Neuron (in vitro differentiated cells): Measurements from ENCODE around the gene ARHGAP10.

ENCODE experiments used
- H2AFZ ChIP-seq: one replicate; pipeline ENCODE4 v1.6.1; 2013; ENCODE audit warnings: low read depth, mild to moderate bottlenecking, inconsistent platforms, low read length, moderate library complexity
- H3K27me3 ChIP-seq: one replicate; pipeline ENCODE4 v1.6.1; 2013; ENCODE audit warnings: low read length; ENCODE audit not compliant: insufficient read depth
- H3K36me3 ChIP-seq: one replicate; pipeline ENCODE4 v1.6.1; 2013; ENCODE audit warnings: low read length; ENCODE audit not compliant: insufficient read depth
- H3K4me1 ChIP-seq: one replicate; pipeline ENCODE4 v1.6.1; 2013; ENCODE audit warnings: low read length; ENCODE audit not compliant: insufficient read depth
- H3K4me3 ChIP-seq: 2 replicates; pipeline ENCODE4 v1.5.1; 2013; ENCODE audit warnings: mild to moderate bottlenecking, low read length, moderate library complexity
- H3K9me3 ChIP-seq: one replicate; pipeline ENCODE4 v1.6.1; 2013; ENCODE audit warnings: low read length

The ARHGAP10 gene

GRCh38 chr4:147963839-147964238 lies 232.0 kb downstream of the ARHGAP10 start:
- no peak overlapping the region for H2AFZ ChIP-seq
- H3K36me3 ChIP-seq = no peaks in the 10 kb centered on the region
- H3K4me3 ChIP-seq = no peak overlapping the region
- H3K9me3 ChIP-seq = no peaks in the 10 kb centered on the region
- no peaks in the 10 kb centered on the region for H3K27me3 ChIP-seq
- H3K4me1 ChIP-seq = no peaks in the 10 kb centered on the region

GRCh38 chr4:147964266-147964880 lies 232.5 kb downstream of the ARHGAP10 start:
- no peaks in the 10 kb centered on the region for H3K9me3 ChIP-seq
- no peaks in the 10 kb centered on the region for H3K27me3 ChIP-seq
- no peak overlapping the region for H2AFZ ChIP-seq
- no peaks in the 10 kb centered on the region for H3K36me3 ChIP-seq
- H3K4me1 ChIP-seq = no peaks in the 10 kb centered on the region
- no peak overlapping the region for H3K4me3 ChIP-seq

GRCh38 chr4:147965056-147965455 lies 233.2 kb downstream of the ARHGAP10 start:
- no peaks in the 10 kb centered on the region for H3K27me3 ChIP-seq
- no peaks in the 10 kb centered on the region for H3K4me1 ChIP-seq
- no peaks in the 10 kb centered on the region for H3K36me3 ChIP-seq
- no peaks in the 10 kb centered on the region for H3K9me3 ChIP-seq
- no peak overlapping the region for H3K4me3 ChIP-seq
- no peak overlapping the region for H2AFZ ChIP-seq

- Histone ChIP-seq H3K4me3 (no peak overlapping the region), H3K9me3 (no peaks in the 10 kb centered on the region), H2AFZ (no peak overlapping the region), H3K4me1 (no peaks in the 10 kb centered on the region), H3K36me3 (no peaks in the 10 kb centered on the region), H3K27me3 (no peaks in the 10 kb centered on the region)
Measured at GRCh38 chr4:147965873-147966272, 234.0 kb downstream of the ARHGAP10 start.

- H3K4me1 ChIP-seq = no peaks in the 10 kb centered on the region
- H3K36me3 ChIP-seq = no peaks in the 10 kb centered on the region
- no peaks in the 10 kb centered on the region for H3K27me3 ChIP-seq
- no peak overlapping the region for H2AFZ ChIP-seq
- no peaks in the 10 kb centered on the region for H3K9me3 ChIP-seq
- no peak overlapping the region for H3K4me3 ChIP-seq
Measured at GRCh38 chr4:147968641-147969040, 236.8 kb downstream of the ARHGAP10 start.

- no peak overlapping the region for H2AFZ ChIP-seq
- H3K27me3 ChIP-seq = no peaks in the 10 kb centered on the region
- H3K4me1 ChIP-seq = no peaks in the 10 kb centered on the region
- H3K9me3 ChIP-seq = no peaks in the 10 kb centered on the region
- no peaks in the 10 kb centered on the region for H3K36me3 ChIP-seq
- no peak overlapping the region for H3K4me3 ChIP-seq
Measured at GRCh38 chr4:147969573-147970385, 237.9 kb downstream of the ARHGAP10 start.

- H3K27me3 ChIP-seq = no peaks in the 10 kb centered on the region
- H3K36me3 ChIP-seq = no peaks in the 10 kb centered on the region
- H3K4me3 ChIP-seq = no peak overlapping the region
- H3K4me1 ChIP-seq = no peaks in the 10 kb centered on the region
- no peaks in the 10 kb centered on the region for H3K9me3 ChIP-seq
- no peak overlapping the region for H2AFZ ChIP-seq
Measured at GRCh38 chr4:147971116-147971515, 239.2 kb downstream of the ARHGAP10 start.

GRCh38 chr4:147975325-147975724 lies 243.4 kb downstream of the ARHGAP10 start:
- Histone ChIP-seq H3K4me3 (no peak overlapping the region), H3K27me3 (no peaks in the 10 kb centered on the region), H3K36me3 (no peaks in the 10 kb centered on the region), H2AFZ (no peak overlapping the region), H3K4me1 (no peaks in the 10 kb centered on the region), H3K9me3 (no peaks in the 10 kb centered on the region)

GRCh38 chr4:147975933-147976928 lies 244.3 kb downstream of the ARHGAP10 start:
- Histone ChIP-seq H2AFZ (no peak overlapping the region), H3K27me3 (no peaks in the 10 kb centered on the region), H3K36me3 (no peaks in the 10 kb centered on the region), H3K9me3 (no peaks in the 10 kb centered on the region), H3K4me3 (no peak overlapping the region), H3K4me1 (no peaks in the 10 kb centered on the region)

- Histone ChIP-seq H2AFZ (no peak overlapping the region), H3K4me3 (no peak overlapping the region), H3K36me3 (no peaks in the 10 kb centered on the region), H3K4me1 (no peaks in the 10 kb centered on the region), H3K27me3 (no peaks in the 10 kb centered on the region), H3K9me3 (no peaks in the 10 kb centered on the region)
Measured at GRCh38 chr4:147980586-147980985, 248.7 kb downstream of the ARHGAP10 start.

GRCh38 chr4:147981305-147981704 lies 249.4 kb downstream of the ARHGAP10 start:
- Histone ChIP-seq H3K4me1 (no peaks in the 10 kb centered on the region), H2AFZ (no peak overlapping the region)

GRCh38 chr4:147984065-147984777 lies 252.3 kb downstream of the ARHGAP10 start:
- no peaks in the 10 kb centered on the region for H3K9me3 ChIP-seq
- no peak overlapping the region for H3K4me3 ChIP-seq
- no peaks in the 10 kb centered on the region for H3K27me3 ChIP-seq
- H3K36me3 ChIP-seq = no peaks in the 10 kb centered on the region
- no peaks in the 10 kb centered on the region for H3K4me1 ChIP-seq
- H2AFZ ChIP-seq = no peak overlapping the region

More at GRCh38 chr4:147981305-147981704, 249.4 kb downstream of the ARHGAP10 start:
- no peaks in the 10 kb centered on the region for H3K27me3 ChIP-seq
- no peak overlapping the region for H3K4me3 ChIP-seq
- no peaks in the 10 kb centered on the region for H3K9me3 ChIP-seq
- H3K36me3 ChIP-seq = no peaks in the 10 kb centered on the region
